ENCODE measurements around the gene PLCB2. TPM values are rescaled to one million over a fixed set of nuclear protein-coding genes. Genes with fewer than 3 reads are reported as not detected.

PLCB2 gene
- total RNA-seq, 3 donors from 2014 or later (not counting 1 experiment from before 2014, with no cell fraction given): 345 to 440 (median 432) TPM

- no peaks in the 10 kb centered on the region for H3K9me3 Mint-ChIP-seq
- DNase-seq (no peak), ATAC-seq (no peak)
- no peak overlapping the region for H3K4me3 Mint-ChIP-seq
- no peak overlapping the region for H3K4me3 ChIP-seq (ENCODE audit: low read length)
- H3K27me3 Mint-ChIP-seq (ENCODE audit: low read depth in 2 of 2): peaks cover 14 to 18% of the 10 kb centered on the region in 2 donors
- peaks cover 7 to 11% of the 10 kb centered on the region in 2 donors for H3K4me1 Mint-ChIP-seq
- no peak for TF ChIP-seq CTCF (IDR thresholded peaks at IDR 0.05)
- H3K27me3 ChIP-seq (ENCODE audit: control insufficient read depth, insufficient read depth, low read length): peaks cover 13% of the 10 kb centered on the region
- 91% methylated on average over 5 of the region's 5 CpGs for WGBS (ENCODE audit: insufficient coverage)
- H3K27ac Mint-ChIP-seq: no peak overlapping the region
- peaks cover 11% of the 10 kb centered on the region for H3K4me1 ChIP-seq (ENCODE audit: control insufficient read depth, insufficient read depth, low read length)
- H3K36me3 Mint-ChIP-seq: no peaks in the 10 kb centered on the region
- no peak overlapping the region for H3K27ac ChIP-seq (ENCODE audit: low read length)
- intact Hi-C loops (cut with micrococcal nuclease): no loop called here
- H3K9me3 ChIP-seq (ENCODE audit: control insufficient read depth, insufficient read depth, low read length): no peaks in the 10 kb centered on the region
- no peaks in the 10 kb centered on the region for H3K36me3 ChIP-seq (ENCODE audit: control insufficient read depth, insufficient read depth, low read length)
These were observed 65.1 kb downstream of the PLCB2 start for GRCh38 chr15:40242601-40243000.

- no peak overlapping the region for H3K27ac Mint-ChIP-seq
- no peaks in the 10 kb centered on the region for H3K9me3 ChIP-seq (ENCODE audit: control insufficient read depth, insufficient read depth, low read length)
- DNase-seq: no peak
- peaks cover 14 to 22% of the 10 kb centered on the region in 2 donors for H3K27me3 Mint-ChIP-seq (ENCODE audit: low read depth in 2 of 2)
- H3K36me3 Mint-ChIP-seq: no peaks in the 10 kb centered on the region
- WGBS (ENCODE audit: insufficient coverage): 99% methylated on average over 10 of the region's 10 CpGs
- no peaks in the 10 kb centered on the region for H3K9me3 Mint-ChIP-seq
- peaks cover 11% of the 10 kb centered on the region for H3K4me1 ChIP-seq (ENCODE audit: control insufficient read depth, insufficient read depth, low read length)
- H3K36me3 ChIP-seq (ENCODE audit: control insufficient read depth, insufficient read depth, low read length): no peaks in the 10 kb centered on the region
- H3K27ac ChIP-seq (ENCODE audit: low read length): no peak overlapping the region
- intact Hi-C loops (cut with micrococcal nuclease): no loop called here
- H3K4me3 Mint-ChIP-seq: no peak overlapping the region
- H3K27me3 ChIP-seq (ENCODE audit: control insufficient read depth, insufficient read depth, low read length): peaks cover 13% of the 10 kb centered on the region
- TF ChIP-seq CTCF (IDR thresholded peaks at IDR 0.05): no peak
- H3K4me3 ChIP-seq (ENCODE audit: low read length): no peak overlapping the region
- peaks cover 7 to 11% of the 10 kb centered on the region in 2 donors for H3K4me1 Mint-ChIP-seq
- ATAC-seq: no peak
These were observed 65.5 kb downstream of the PLCB2 start for GRCh38 chr15:40242213-40242599.

GRCh38 chr15:40241269-40242212 lies 66.2 kb downstream of the PLCB2 start:
- TF ChIP-seq CTCF (IDR thresholded peaks at IDR 0.05): no peak
- Histone ChIP-seq H3K27ac (ENCODE audit: low read length) (no peak overlapping the region), H3K4me3 (ENCODE audit: low read length) (no peak overlapping the region), H3K4me1 (ENCODE audit: control insufficient read depth, insufficient read depth, low read length) (peaks cover 11% of the 10 kb centered on the region), H3K9me3 (ENCODE audit: control insufficient read depth, insufficient read depth, low read length) (no peaks in the 10 kb centered on the region), H3K36me3 (ENCODE audit: control insufficient read depth, insufficient read depth, low read length) (no peaks in the 10 kb centered on the region), H3K27me3 (ENCODE audit: control insufficient read depth, insufficient read depth, low read length) (peaks cover 13% of the 10 kb centered on the region)
- Mint-ChIP-seq H3K4me3 (no peak overlapping the region), H3K9me3 (no peaks in the 10 kb centered on the region), H3K27ac (no peak overlapping the region), H3K36me3 (no peaks in the 10 kb centered on the region), H3K4me1 (peaks cover 7 to 11% of the 10 kb centered on the region in 2 donors), H3K27me3 (ENCODE audit: low read depth in 2 of 2) (peaks cover 16 to 25% of the 10 kb centered on the region in 2 donors)
- WGBS (ENCODE audit: insufficient coverage): 94% methylated on average over 14 of the region's 14 CpGs
- intact Hi-C loops (cut with micrococcal nuclease): no loop called here
- DNase-seq (no peak), ATAC-seq (no peak)
